Natural killer cell (primary cell): ENCODE results near the gene SLCO2A1. TPM values are rescaled to one million over a fixed set of nuclear protein-coding genes. Genes with fewer than 3 reads are reported as not detected.

Experiments
- ATAC-seq, 3 donors: fragments of 150-1000 bp in 2 of 3; fragments of 200-7000 bp in 1 of 3; cut with Tn5 transposase; 1 replicate in 1 of 3; 2 replicates in 2 of 3; pipeline ENCODE4 v1.10.0; 2021; ENCODE audit warnings: mild to moderate bottlenecking in 2 of 3, moderate library complexity in 2 of 3
- DNase-seq, 2 donors: peaks; one replicate each; pipeline versions ENCODE4 v3.0.0 to v3.0.0-alpha.2; 2013 to 2021; ENCODE audit warnings: mixed read lengths in 1 of 2
- H3K27ac ChIP-seq: one replicate; pipeline ENCODE4 v1.5.1; 2013; ENCODE audit warnings: mild to moderate bottlenecking, low read length
- H3K27me3 ChIP-seq: one replicate; pipeline ENCODE4 v1.6.1; 2013; ENCODE audit warnings: low read length; ENCODE audit not compliant: control insufficient read depth, insufficient read depth
- H3K36me3 ChIP-seq: one replicate; pipeline ENCODE4 v1.6.1; 2013; ENCODE audit warnings: low read length; ENCODE audit not compliant: control insufficient read depth, insufficient read depth
- H3K4me1 ChIP-seq: one replicate; pipeline ENCODE4 v1.6.1; 2013; ENCODE audit warnings: low read length; ENCODE audit not compliant: control insufficient read depth, insufficient read depth
- H3K4me3 ChIP-seq: one replicate; pipeline ENCODE4 v1.5.1; 2013; ENCODE audit warnings: low read length
- H3K9me3 ChIP-seq: one replicate; pipeline ENCODE4 v1.6.1; 2013; ENCODE audit warnings: low read length; ENCODE audit not compliant: control insufficient read depth, insufficient read depth
- H3K27ac Mint-ChIP-seq, 2 donors: one replicate each; pipeline ENCODE4 v1.8.0; 2022; ENCODE audit warnings: mild to moderate bottlenecking in 2 of 2, mixed read lengths in 2 of 2, moderate library complexity in 1 of 2
- H3K27me3 Mint-ChIP-seq, 2 donors: one replicate each; pipeline ENCODE4 v1.8.0; 2022; ENCODE audit warnings: low read depth in 2 of 2, mixed read lengths in 2 of 2
- H3K36me3 Mint-ChIP-seq: one replicate; pipeline ENCODE4 v1.8.0; 2022; ENCODE audit warnings: mixed read lengths
- H3K4me1 Mint-ChIP-seq, 2 donors: one replicate each; pipeline ENCODE4 v1.8.0; 2022; ENCODE audit warnings: mixed read lengths in 2 of 2
- H3K4me3 Mint-ChIP-seq: one replicate; pipeline ENCODE4 v1.8.0; 2022; ENCODE audit warnings: mild to moderate bottlenecking, moderate library complexity, mixed read lengths
- H3K9me3 Mint-ChIP-seq, 2 donors: one replicate each; pipeline ENCODE4 v1.8.0; 2022; ENCODE audit warnings: mixed read lengths in 2 of 2
- WGBS: methylation state at CpG from one replicate; pipeline ENCODE4 v1.1.7; 2013; ENCODE audit warnings: missing lambda C conversion rate; ENCODE audit not compliant: insufficient coverage; 5-methylcytosine and 5-hydroxymethylcytosine counted together
- intact Hi-C: fragments of 100-400 bp; cut with micrococcal nuclease; formaldehyde crosslinking; loops from one replicate; pipeline ENCODE4 v1.14.2; 2022
- total RNA-seq, 4 donors: library from RNA; stranded (reverse); fragments of 120-200 nt in 1 of 4; gene quantifications; one replicate each; pipeline versions ENCODE4 v1.2.3 to v1.2.4, GENCODE V29; 2013 to 2022
- TF ChIP-seq, protein P1 (sequence below): fragments of 200-600 bp; IDR thresholded peaks from one replicate; pipeline ENCODE4 v1.8.0; 2022; ENCODE audit warnings: antibody characterized with exemption

The SLCO2A1 gene
- total RNA-seq, 3 donors from 2014 or later (not counting 1 experiment from before 2014, with no cell fraction given): not detected

DNA sequence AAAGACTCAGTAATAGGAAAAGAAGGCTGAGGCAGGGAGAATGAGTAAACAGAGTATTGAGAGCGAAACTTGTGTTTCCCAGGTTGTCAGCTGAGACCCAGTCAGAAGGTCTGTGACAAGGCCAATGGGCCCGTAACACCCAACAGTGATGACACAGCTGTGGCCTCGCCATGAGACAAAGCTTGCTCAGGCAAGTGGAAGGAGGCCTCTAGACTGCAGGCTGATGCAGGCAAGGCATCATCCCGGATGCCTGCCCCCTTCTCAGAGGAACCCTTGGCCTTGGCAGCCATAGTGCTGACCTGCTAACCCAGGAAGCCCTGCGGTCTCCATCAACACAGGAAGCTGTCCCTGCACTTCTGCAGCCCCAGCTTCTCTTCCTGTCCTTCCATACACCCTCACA is 149.4 kb downstream of the SLCO2A1 start:
- 82% methylated on average over 5 of the region's 5 CpGs for WGBS
- ATAC-seq (peak in 1 of 3 donors; percentile 37), DNase-seq (peak in 1 of 2 donors; percentile 6)
- peaks cover 15 to 20% of the 10 kb centered on the region in 2 donors for H3K4me1 Mint-ChIP-seq
- intact Hi-C loops: no loop called here
- H3K36me3 ChIP-seq: no peaks in the 10 kb centered on the region
- no peak overlapping the region for H3K4me3 ChIP-seq
- no peaks in the 10 kb centered on the region for H3K27me3 ChIP-seq
- H3K9me3 ChIP-seq: no peaks in the 10 kb centered on the region
- no peak overlapping the region for H3K4me3 Mint-ChIP-seq
- peaks cover 9% of the 10 kb centered on the region for H3K36me3 Mint-ChIP-seq
- peaks cover 35% of the 10 kb centered on the region for H3K4me1 ChIP-seq
- TF ChIP-seq, protein P1, sequence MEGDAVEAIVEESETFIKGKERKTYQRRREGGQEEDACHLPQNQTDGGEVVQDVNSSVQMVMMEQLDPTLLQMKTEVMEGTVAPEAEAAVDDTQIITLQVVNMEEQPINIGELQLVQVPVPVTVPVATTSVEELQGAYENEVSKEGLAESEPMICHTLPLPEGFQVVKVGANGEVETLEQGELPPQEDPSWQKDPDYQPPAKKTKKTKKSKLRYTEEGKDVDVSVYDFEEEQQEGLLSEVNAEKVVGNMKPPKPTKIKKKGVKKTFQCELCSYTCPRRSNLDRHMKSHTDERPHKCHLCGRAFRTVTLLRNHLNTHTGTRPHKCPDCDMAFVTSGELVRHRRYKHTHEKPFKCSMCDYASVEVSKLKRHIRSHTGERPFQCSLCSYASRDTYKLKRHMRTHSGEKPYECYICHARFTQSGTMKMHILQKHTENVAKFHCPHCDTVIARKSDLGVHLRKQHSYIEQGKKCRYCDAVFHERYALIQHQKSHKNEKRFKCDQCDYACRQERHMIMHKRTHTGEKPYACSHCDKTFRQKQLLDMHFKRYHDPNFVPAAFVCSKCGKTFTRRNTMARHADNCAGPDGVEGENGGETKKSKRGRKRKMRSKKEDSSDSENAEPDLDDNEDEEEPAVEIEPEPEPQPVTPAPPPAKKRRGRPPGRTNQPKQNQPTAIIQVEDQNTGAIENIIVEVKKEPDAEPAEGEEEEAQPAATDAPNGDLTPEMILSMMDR: no peak
- peak overlapping the region in 1 of 2 donors; percentile 2 for H3K27ac Mint-ChIP-seq
- peaks cover 9 to 11% of the 10 kb centered on the region in 2 donors for H3K27me3 Mint-ChIP-seq
- H3K27ac ChIP-seq: peak overlapping the region; percentile 51
- peaks cover 0 to 7% of the 10 kb centered on the region in 2 donors for H3K9me3 Mint-ChIP-seq

DNA sequence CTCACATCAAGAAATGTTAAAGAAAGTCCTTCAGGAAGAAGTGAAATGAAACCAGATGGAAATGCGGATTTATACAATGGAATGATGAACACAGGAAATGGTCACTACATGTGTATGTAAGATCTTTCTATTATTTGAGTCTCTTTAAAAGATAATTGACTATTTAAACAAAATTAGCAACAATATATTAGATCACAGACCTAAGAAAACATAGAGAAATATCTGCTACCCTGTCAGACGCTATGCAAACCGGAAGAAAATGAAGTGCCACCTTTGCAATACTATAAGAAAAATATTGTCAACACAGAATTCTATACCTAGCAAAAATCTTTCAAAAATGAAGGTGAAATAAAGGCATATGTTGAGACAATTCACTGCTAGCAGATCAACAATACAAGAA is 151.2 kb downstream of the SLCO2A1 start:
- TF ChIP-seq, protein P1: no peak
- no peak overlapping the region for H3K27ac ChIP-seq
- 100% methylated on average over 1 of the region's 3 CpGs for WGBS
- no peaks in the 10 kb centered on the region for H3K27me3 ChIP-seq
- peaks cover 15 to 25% of the 10 kb centered on the region in 2 donors for H3K4me1 Mint-ChIP-seq
- no peak overlapping the region for H3K27ac Mint-ChIP-seq
- H3K9me3 ChIP-seq: no peaks in the 10 kb centered on the region
- H3K27me3 Mint-ChIP-seq: peaks cover 4 to 14% of the 10 kb centered on the region in 2 donors
- H3K36me3 ChIP-seq: no peaks in the 10 kb centered on the region
- no peak for ATAC-seq
- no peak overlapping the region for H3K4me3 ChIP-seq
- peaks cover 0 to 7% of the 10 kb centered on the region in 2 donors for H3K9me3 Mint-ChIP-seq
- peaks cover 9% of the 10 kb centered on the region for H3K36me3 Mint-ChIP-seq
- H3K4me1 ChIP-seq: peaks cover 35% of the 10 kb centered on the region
- DNase-seq: no peak
- no peak overlapping the region for H3K4me3 Mint-ChIP-seq
- intact Hi-C loops: no loop called here

Other genes with a start within 250 kb of the SLCO2A1 start
- gene SRPRB, start 224.1 kb downstream of the SLCO2A1 start, total RNA-seq: 10 to 100 TPM; 19.8 to 26.4 (median 22.4) TPM
- gene RAB6B, start 134.0 kb downstream of the SLCO2A1 start, total RNA-seq: 1 to 10 TPM; 1.4 to 2.7 (median 1.6) TPM
- 10 to 100 TPM; 56.7 to 69.5 (median 56.8) TPM for gene RYK, start 220.9 kb upstream of the SLCO2A1 start, total RNA-seq